Caco-2 (cell line): ENCODE measurements around the gene APCS. TPM values are rescaled to one million over a fixed set of nuclear protein-coding genes. Genes with fewer than 3 reads are reported as not detected.

Source experiments
- Bru-seq: library from RNA; stranded (reverse); fragments of 400-500 nt; gene quantifications from one replicate; lab custom pipeline; 2021; lab: Mats Ljungman, UMichigan
- BruChase-seq, 2 experiments: library from RNA; stranded (reverse); fragments of 400-500 nt; gene quantifications; one replicate each; lab custom pipeline; 2021; lab: Mats Ljungman, UMichigan
- BruUV-seq: library from RNA; stranded (reverse); fragments of 400-500 nt; replicated peaks from 2 replicates; lab custom pipeline; 2021; lab: Mats Ljungman, UMichigan
- CTCF ChIA-PET: fragments of 300-600 bp; sonication (Branson Sonifier 250); formaldehyde crosslinking; loops from one replicate; lab custom pipeline; 2022; ENCODE audit warnings: antibody characterized with exemption; lab: Charles Lee
- POLR2A ChIA-PET: fragments of 300-600 bp; sonication (Branson Sonifier 250); formaldehyde crosslinking; loops from one replicate; lab custom pipeline; 2022; ENCODE audit warnings: antibody characterized with exemption; lab: Charles Lee
- DNase-seq, 2 experiments: peaks; one replicate each; pipeline versions ENCODE4 v3.0.0 to v3.0.0-alpha.2; 2020 to 2022
- H3K27me3 ChIP-seq: replicated peaks from 2 replicates; pipeline ENCODE4 v1.6.0; 2011; ENCODE audit warnings: low read length; ENCODE audit not compliant: control insufficient read depth, insufficient read depth
- H3K36me3 ChIP-seq: 2 replicates; pipeline ENCODE4 v1.5.1; 2011; ENCODE audit warnings: low read length; ENCODE audit not compliant: control insufficient read depth, insufficient read depth
- H3K4me1 ChIP-seq: fragments of 250-450 bp; sonication (Bioruptor Pico); 2 replicates; pipeline ENCODE4 v1.5.1; 2020; ENCODE audit warnings: mild to moderate bottlenecking
- H3K4me3 ChIP-seq: 2 replicates; pipeline ENCODE4 v1.5.1; 2011; ENCODE audit warnings: low read depth, mild to moderate bottlenecking, control low read depth, low read length
- H3K9me3 ChIP-seq: fragments of 250-450 bp; sonication (Bioruptor Pico); 2 replicates; pipeline ENCODE4 v1.5.1; 2020; ENCODE audit warnings: mild to moderate bottlenecking, moderate library complexity
- H3K27ac Mint-ChIP-seq: one replicate; pipeline ENCODE4 v1.8.0; 2022; ENCODE audit warnings: mixed read lengths; ENCODE audit not compliant: unreplicated experiment
- H3K27me3 Mint-ChIP-seq: one replicate; pipeline ENCODE4 v1.8.0; 2022; ENCODE audit warnings: mixed read lengths; ENCODE audit not compliant: insufficient read depth, unreplicated experiment
- H3K36me3 Mint-ChIP-seq: one replicate; pipeline ENCODE4 v1.8.0; 2022; ENCODE audit warnings: mild to moderate bottlenecking, mixed read lengths; ENCODE audit not compliant: insufficient read depth, unreplicated experiment
- H3K4me1 Mint-ChIP-seq: one replicate; pipeline ENCODE4 v1.8.0; 2022; ENCODE audit warnings: low read depth, mixed read lengths; ENCODE audit not compliant: unreplicated experiment
- H3K4me3 Mint-ChIP-seq: one replicate; pipeline ENCODE4 v1.8.0; 2022; ENCODE audit warnings: mild to moderate bottlenecking, moderate library complexity, mixed read lengths; ENCODE audit not compliant: unreplicated experiment
- H3K9me3 Mint-ChIP-seq: one replicate; pipeline ENCODE4 v1.8.0; 2022; ENCODE audit warnings: mixed read lengths; ENCODE audit not compliant: unreplicated experiment
- intact Hi-C: fragments of 100-400 bp; cut with micrococcal nuclease; formaldehyde crosslinking; loops from one replicate; pipeline ENCODE4 v1.10.0; 2022; ENCODE audit not compliant: unreplicated experiment
- long read RNA-seq: library from polyadenylated mRNA; stranded (forward); transcript quantifications from one replicate; pipeline ENCODE4 v2.0.0, GENCODE V29; 2022
- total RNA-seq: library from RNA; stranded (reverse); gene quantifications from 2 replicates; pipeline ENCODE4 v1.2.3, GENCODE V29; 2022
- TF ChIP-seq, protein P1 (sequence below), 2 experiments: fragments of 200-600 bp in 1 of 2; IDR thresholded peaks; 1 replicate in 1 of 2; 2 replicates in 1 of 2; pipeline versions ENCODE4 v1.5.1 to v1.8.0; 2011 to 2022; ENCODE audit warnings: antibody characterized with exemption in 1 of 2, control low read depth in 1 of 2, inconsistent platforms in 1 of 2, low read depth in 1 of 2, low read length in 1 of 2, mild to moderate bottlenecking in 1 of 2, moderate library complexity in 1 of 2; ENCODE audit not compliant: insufficient read depth in 1 of 2, severe bottlenecking in 1 of 2, unreplicated experiment in 1 of 2

APCS gene, protein sequence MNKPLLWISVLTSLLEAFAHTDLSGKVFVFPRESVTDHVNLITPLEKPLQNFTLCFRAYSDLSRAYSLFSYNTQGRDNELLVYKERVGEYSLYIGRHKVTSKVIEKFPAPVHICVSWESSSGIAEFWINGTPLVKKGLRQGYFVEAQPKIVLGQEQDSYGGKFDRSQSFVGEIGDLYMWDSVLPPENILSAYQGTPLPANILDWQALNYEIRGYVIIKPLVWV
- not detected in 2 replicates for total RNA-seq
- Bru-seq, nascent RNA = not detected
- BruChase-seq, experiment 1, labeled RNA remaining after a 2-hour chase = not detected
- not detected for BruChase-seq, experiment 2, labeled RNA remaining after a 6-hour chase
- long read RNA-seq = 0 reads

DNA sequence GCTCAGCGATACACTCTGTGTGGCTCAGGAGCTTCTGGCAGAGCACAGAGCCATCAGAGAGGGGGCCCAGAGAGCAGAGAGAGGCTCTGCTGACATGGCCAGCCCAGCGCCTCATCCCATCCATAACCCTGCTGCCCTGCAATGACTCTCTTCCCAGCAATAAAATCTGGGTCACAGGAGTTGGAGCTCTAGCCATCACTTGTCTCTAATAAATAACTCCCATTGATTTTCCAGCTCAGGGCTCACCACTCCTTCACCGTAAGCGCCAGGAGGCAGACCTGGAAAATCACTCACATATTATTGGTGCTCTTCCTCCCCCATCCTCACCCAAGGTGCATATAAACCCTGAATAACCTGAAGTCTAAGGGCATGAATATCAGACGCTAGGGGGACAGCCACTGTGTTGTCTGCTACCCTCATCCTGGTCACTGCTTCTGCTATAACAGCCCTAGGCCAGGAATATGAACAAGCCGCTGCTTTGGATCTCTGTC, at the start of gene APCS:
TSS of gene APCS (plus strand) at position 366 of the 491 bp plus-strand sequence. CDS start at position 462, 96 bp downstream.
- DNase-seq = no peak
- Mint-ChIP-seq H3K4me3 (no peak within 1 kb of the TSS), H3K27ac (no peak within 1 kb of the TSS), H3K9me3 (no peaks in the 10 kb centered on the region), H3K4me1 (no peaks in the 10 kb centered on the region), H3K36me3 (no peaks in the 10 kb centered on the region), H3K27me3 (peaks cover 16% of the 10 kb centered on the region)
- Histone ChIP-seq H3K9me3 (no peaks in the 10 kb centered on the region), H3K36me3 (no peaks in the 10 kb centered on the region), H3K27me3 (no peaks in the 10 kb centered on the region), H3K4me1 (no peaks in the 10 kb centered on the region), H3K4me3 (no peak within 1 kb of the TSS)
- BruUV-seq = no TSS peak
- POLR2A ChIA-PET = no interaction called here
- TF ChIP-seq, protein P1, sequence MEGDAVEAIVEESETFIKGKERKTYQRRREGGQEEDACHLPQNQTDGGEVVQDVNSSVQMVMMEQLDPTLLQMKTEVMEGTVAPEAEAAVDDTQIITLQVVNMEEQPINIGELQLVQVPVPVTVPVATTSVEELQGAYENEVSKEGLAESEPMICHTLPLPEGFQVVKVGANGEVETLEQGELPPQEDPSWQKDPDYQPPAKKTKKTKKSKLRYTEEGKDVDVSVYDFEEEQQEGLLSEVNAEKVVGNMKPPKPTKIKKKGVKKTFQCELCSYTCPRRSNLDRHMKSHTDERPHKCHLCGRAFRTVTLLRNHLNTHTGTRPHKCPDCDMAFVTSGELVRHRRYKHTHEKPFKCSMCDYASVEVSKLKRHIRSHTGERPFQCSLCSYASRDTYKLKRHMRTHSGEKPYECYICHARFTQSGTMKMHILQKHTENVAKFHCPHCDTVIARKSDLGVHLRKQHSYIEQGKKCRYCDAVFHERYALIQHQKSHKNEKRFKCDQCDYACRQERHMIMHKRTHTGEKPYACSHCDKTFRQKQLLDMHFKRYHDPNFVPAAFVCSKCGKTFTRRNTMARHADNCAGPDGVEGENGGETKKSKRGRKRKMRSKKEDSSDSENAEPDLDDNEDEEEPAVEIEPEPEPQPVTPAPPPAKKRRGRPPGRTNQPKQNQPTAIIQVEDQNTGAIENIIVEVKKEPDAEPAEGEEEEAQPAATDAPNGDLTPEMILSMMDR (IDR thresholded peaks at IDR 0.05; ENCODE audit: insufficient read depth in 1 of 2, low read depth in 1 of 2, low read length in 1 of 2, severe bottlenecking in 1 of 2, unreplicated experiment in 1 of 2) = no peak
- intact Hi-C loops = no loop called here
- CTCF ChIA-PET = no interaction called here

- BruUV-seq = no TSS peak
- no peaks in the 10 kb centered on the region for H3K27me3 ChIP-seq
- no peak overlapping the region for H3K4me3 ChIP-seq
- DNase-seq = no peak
- H3K27me3 Mint-ChIP-seq = peaks cover 7% of the 10 kb centered on the region
- no peak overlapping the region for H3K4me3 Mint-ChIP-seq
- ChIA-PET POLR2A (no interaction called here), CTCF (no interaction called here)
- no peaks in the 10 kb centered on the region for H3K36me3 Mint-ChIP-seq
- no peaks in the 10 kb centered on the region for H3K4me1 Mint-ChIP-seq
- no peak overlapping the region for H3K27ac Mint-ChIP-seq
- no peaks in the 10 kb centered on the region for H3K36me3 ChIP-seq
- intact Hi-C loops = no loop called here
- TF ChIP-seq, protein P1 (IDR thresholded peaks at IDR 0.05; ENCODE audit: insufficient read depth in 1 of 2, low read depth in 1 of 2, low read length in 1 of 2, severe bottlenecking in 1 of 2, unreplicated experiment in 1 of 2) = no peak
- H3K9me3 ChIP-seq = no peaks in the 10 kb centered on the region
- no peaks in the 10 kb centered on the region for H3K9me3 Mint-ChIP-seq
- no peaks in the 10 kb centered on the region for H3K4me1 ChIP-seq
Measured at GRCh38 chr1:159548126-159548525, 39.5 kb upstream of the APCS start.

DNA sequence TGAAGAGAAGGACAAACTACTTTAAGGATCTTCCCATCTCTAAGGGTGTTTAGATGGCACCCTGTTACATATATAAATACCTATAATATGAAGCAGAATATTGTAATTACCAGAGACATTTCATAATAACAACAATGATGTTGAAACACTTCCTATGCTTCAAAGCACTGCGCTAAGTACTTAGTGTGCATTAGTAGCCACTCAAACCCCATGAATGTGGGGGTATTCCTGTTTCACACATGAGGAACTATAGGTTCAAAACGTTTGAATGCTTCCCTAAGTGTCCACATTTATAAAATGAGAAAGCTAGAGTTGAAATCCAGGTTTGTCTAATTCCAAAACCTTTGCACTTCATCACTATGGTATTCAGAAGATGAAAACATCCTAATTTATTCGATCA, 33.4 kb upstream of the APCS start:
- H3K9me3 ChIP-seq = no peaks in the 10 kb centered on the region
- BruUV-seq = no TSS peak
- DNase-seq = no peak
- no peak overlapping the region for H3K4me3 Mint-ChIP-seq
- H3K27ac Mint-ChIP-seq = no peak overlapping the region
- H3K27me3 ChIP-seq = no peaks in the 10 kb centered on the region
- no peak overlapping the region for H3K4me3 ChIP-seq
- H3K9me3 Mint-ChIP-seq = peaks cover 6% of the 10 kb centered on the region
- no peaks in the 10 kb centered on the region for H3K4me1 ChIP-seq
- H3K4me1 Mint-ChIP-seq = no peaks in the 10 kb centered on the region
- H3K36me3 Mint-ChIP-seq = no peaks in the 10 kb centered on the region
- intact Hi-C loops = no loop called here
- H3K27me3 Mint-ChIP-seq = peaks cover 4% of the 10 kb centered on the region
- CTCF ChIA-PET = no interaction called here
- TF ChIP-seq, protein P1 (IDR thresholded peaks at IDR 0.05; ENCODE audit: insufficient read depth in 1 of 2, low read depth in 1 of 2, low read length in 1 of 2, severe bottlenecking in 1 of 2, unreplicated experiment in 1 of 2) = no peak
- H3K36me3 ChIP-seq = no peaks in the 10 kb centered on the region
- POLR2A ChIA-PET = no interaction called here
